Neural cell (in vitro differentiated cells): ENCODE data around the gene GTF2IRD1. TPM values are rescaled to one million over a fixed set of nuclear protein-coding genes. Genes with fewer than 3 reads are reported as not detected.
"Not testable (repeated sequence)": the region's sequence is repeated elsewhere in the genome, so short reads cannot be mapped to it uniquely, and the experiment has no call there.

ENCODE experiments used
- H2AFZ ChIP-seq: fragments of 200-600, 300-800 bp; sonication (generic), shearing (Covaris generic); 2 replicates; pipeline ENCODE4 v1.6.0; 2014; ENCODE audit warnings: low read depth, mild to moderate bottlenecking, antibody characterized with exemption, low read length, moderate library complexity
- H3F3A ChIP-seq: fragments of 200-600 bp; shearing (Covaris generic); 2 replicates; pipeline ENCODE4 v1.6.1; 2016; ENCODE audit warnings: mild to moderate bottlenecking, moderate library complexity, mixed read lengths, antibody characterized with exemption, low read length; ENCODE audit not compliant: insufficient read depth, poor library complexity, severe bottlenecking
- H3K27ac ChIP-seq: fragments of 200-600, 300-800 bp; sonication (generic), shearing (Covaris generic); 2 replicates; pipeline ENCODE4 v1.5.1; 2014; ENCODE audit warnings: mild to moderate bottlenecking, low read length, moderate library complexity
- H3K27me3 ChIP-seq: fragments of 300-800, 200-600 bp; sonication (generic), shearing (Covaris generic); 2 replicates; pipeline ENCODE4 v1.6.0; 2014; ENCODE audit warnings: mild to moderate bottlenecking, low read depth, low read length, moderate library complexity; ENCODE audit not compliant: insufficient read depth
- H3K36me3 ChIP-seq: fragments of 300-800, 200-600 bp; sonication (generic), shearing (Covaris generic); 2 replicates; pipeline ENCODE4 v1.5.1; 2014; ENCODE audit warnings: mild to moderate bottlenecking, antibody characterized with exemption, low read length, moderate library complexity; ENCODE audit not compliant: insufficient read depth
- H3K4me2 ChIP-seq: fragments of 300-800, 200-600 bp; sonication (generic), shearing (Covaris generic); 2 replicates; pipeline ENCODE4 v1.6.0; 2014; ENCODE audit warnings: mild to moderate bottlenecking, low read length
- H3K4me3 ChIP-seq: fragments of 300-800, 200-600 bp; sonication (generic), shearing (Covaris generic); 2 replicates; pipeline ENCODE4 v1.5.1; 2014; ENCODE audit warnings: mild to moderate bottlenecking, low read length, moderate library complexity
- H3K79me2 ChIP-seq: fragments of 200-600 bp; shearing (Covaris generic); replicated peaks from 2 replicates; pipeline ENCODE4 v1.6.0; 2014; ENCODE audit warnings: mild to moderate bottlenecking, low read length, moderate library complexity; ENCODE audit not compliant: insufficient read depth
- H3K9ac ChIP-seq: fragments of 300-800, 200-600 bp; sonication (generic), shearing (Covaris generic); 2 replicates; pipeline ENCODE4 v1.6.1; 2016; ENCODE audit warnings: mild to moderate bottlenecking, low read length, mixed read lengths
- H3K9me2 ChIP-seq: fragments of 200-600 bp; shearing (Covaris generic); 2 replicates; pipeline ENCODE4 v1.6.1; 2016; ENCODE audit warnings: mild to moderate bottlenecking, low read length, mixed read lengths; ENCODE audit not compliant: insufficient read depth
- H3K9me3 ChIP-seq: fragments of 200-600, 300-800 bp; sonication (generic), shearing (Covaris generic); 2 replicates; pipeline ENCODE4 v1.6.1; 2016; ENCODE audit warnings: mild to moderate bottlenecking, mixed run types, low read length, moderate library complexity, mixed read lengths
- H4K20me1 ChIP-seq: fragments of 200-600 bp; shearing (Covaris generic); 2 replicates; pipeline ENCODE4 v1.6.1; 2016; ENCODE audit warnings: mild to moderate bottlenecking, mixed run types; ENCODE audit not compliant: insufficient read depth
- EP300 ChIP-seq: fragments of 450-650 bp; conservative IDR thresholded peaks from 2 replicates; pipeline ENCODE4 v1.6.1; 2014; ENCODE audit warnings: antibody characterized with exemption, mild to moderate bottlenecking, moderate library complexity; ENCODE audit not compliant: poor library complexity, severe bottlenecking
- EZH2 ChIP-seq: fragments of 200-600, 300-800 bp; shearing (Covaris generic), sonication (generic); IDR thresholded peaks from 2 replicates; pipeline ENCODE4 v1.6.1; 2014; ENCODE audit warnings: antibody characterized with exemption, low read length, borderline replicate concordance, mild to moderate bottlenecking; ENCODE audit not compliant: insufficient read depth, poor library complexity, severe bottlenecking
- MXI1 ChIP-seq: fragments of 450-650 bp; conservative IDR thresholded peaks from 2 replicates; pipeline ENCODE4 v1.6.1; 2014; ENCODE audit warnings: antibody characterized with exemption, mild to moderate bottlenecking; ENCODE audit not compliant: poor library complexity, severe bottlenecking
- POLR2AphosphoS5 ChIP-seq: IDR thresholded peaks from 2 replicates; pipeline ENCODE4 v1.6.1; 2012
- RAD21 ChIP-seq: fragments of 450-650 bp; conservative IDR thresholded peaks from 2 replicates; pipeline ENCODE4 v1.6.1; 2014; ENCODE audit warnings: antibody characterized with exemption, mild to moderate bottlenecking, moderate library complexity
- SMC3 ChIP-seq: fragments of 450-650 bp; conservative IDR thresholded peaks from 2 replicates; pipeline ENCODE4 v1.6.1; 2014; ENCODE audit warnings: antibody characterized with exemption, mild to moderate bottlenecking, moderate library complexity; ENCODE audit not compliant: poor library complexity
- TAF1 ChIP-seq: IDR thresholded peaks from 2 replicates; pipeline ENCODE4 v1.6.1; 2012; ENCODE audit warnings: low read depth
- polyA plus RNA-seq: library from polyadenylated mRNA; depleted of rRNA; stranded (reverse); fragments of >200 nt; gene quantifications from 2 replicates; pipeline ENCODE4 v1.2.3, GENCODE V29; 2014
- TF ChIP-seq, protein P1 (sequence below): fragments of 450-650 bp; IDR thresholded peaks from 2 replicates; pipeline ENCODE4 v1.5.1; 2014; ENCODE audit warnings: antibody characterized with exemption, mild to moderate bottlenecking, moderate library complexity; ENCODE audit not compliant: poor library complexity, severe bottlenecking
- TF ChIP-seq, protein P2 (sequence below): IDR thresholded peaks from 2 replicates; pipeline ENCODE4 v1.6.1; 2012; ENCODE audit warnings: borderline replicate concordance

The GTF2IRD1 gene
- polyA plus RNA-seq, 1 donor from 2014 or later = 31.9 TPM

DNA sequence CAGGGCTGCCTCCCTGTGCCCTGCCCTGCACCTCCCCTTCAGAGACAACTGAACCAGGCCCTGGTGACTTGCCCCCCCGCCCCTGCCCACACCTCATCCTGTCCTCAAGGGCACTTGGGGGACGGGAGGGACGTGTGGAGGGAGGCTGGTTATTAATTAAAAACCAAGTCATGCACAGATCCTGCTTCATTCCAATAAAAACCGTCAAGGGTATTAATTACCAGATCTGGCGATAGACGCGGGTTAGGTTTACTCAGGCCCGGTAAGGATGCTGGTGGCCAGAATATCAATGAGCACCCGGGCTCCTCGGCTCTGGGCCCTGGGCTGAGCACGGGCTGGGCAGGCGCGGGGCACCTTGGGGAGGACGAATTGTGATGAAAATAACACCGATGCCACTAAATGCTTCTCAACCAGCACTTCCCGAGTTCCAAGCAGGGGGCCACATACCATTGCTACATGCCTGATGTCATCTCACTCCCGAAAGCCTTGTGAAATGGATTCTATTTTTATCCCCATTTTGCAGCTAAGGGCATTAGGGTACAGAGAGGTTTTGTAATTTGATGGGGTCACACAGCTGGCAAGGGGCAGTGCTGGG is 24.5 kb upstream of the GTF2IRD1 start:
- no peaks in the 10 kb centered on the region for H3F3A ChIP-seq
- no peaks in the 10 kb centered on the region for H3K79me2 ChIP-seq
- H3K27me3 ChIP-seq = no peaks in the 10 kb centered on the region
- no peak for TF ChIP-seq TAF1
- TF ChIP-seq MXI1 = no peak
- TF ChIP-seq EZH2 = no peak
- TF ChIP-seq EP300 = no peak
- TF ChIP-seq, protein P1, sequence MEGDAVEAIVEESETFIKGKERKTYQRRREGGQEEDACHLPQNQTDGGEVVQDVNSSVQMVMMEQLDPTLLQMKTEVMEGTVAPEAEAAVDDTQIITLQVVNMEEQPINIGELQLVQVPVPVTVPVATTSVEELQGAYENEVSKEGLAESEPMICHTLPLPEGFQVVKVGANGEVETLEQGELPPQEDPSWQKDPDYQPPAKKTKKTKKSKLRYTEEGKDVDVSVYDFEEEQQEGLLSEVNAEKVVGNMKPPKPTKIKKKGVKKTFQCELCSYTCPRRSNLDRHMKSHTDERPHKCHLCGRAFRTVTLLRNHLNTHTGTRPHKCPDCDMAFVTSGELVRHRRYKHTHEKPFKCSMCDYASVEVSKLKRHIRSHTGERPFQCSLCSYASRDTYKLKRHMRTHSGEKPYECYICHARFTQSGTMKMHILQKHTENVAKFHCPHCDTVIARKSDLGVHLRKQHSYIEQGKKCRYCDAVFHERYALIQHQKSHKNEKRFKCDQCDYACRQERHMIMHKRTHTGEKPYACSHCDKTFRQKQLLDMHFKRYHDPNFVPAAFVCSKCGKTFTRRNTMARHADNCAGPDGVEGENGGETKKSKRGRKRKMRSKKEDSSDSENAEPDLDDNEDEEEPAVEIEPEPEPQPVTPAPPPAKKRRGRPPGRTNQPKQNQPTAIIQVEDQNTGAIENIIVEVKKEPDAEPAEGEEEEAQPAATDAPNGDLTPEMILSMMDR = no peak
- TF ChIP-seq, protein P2, sequence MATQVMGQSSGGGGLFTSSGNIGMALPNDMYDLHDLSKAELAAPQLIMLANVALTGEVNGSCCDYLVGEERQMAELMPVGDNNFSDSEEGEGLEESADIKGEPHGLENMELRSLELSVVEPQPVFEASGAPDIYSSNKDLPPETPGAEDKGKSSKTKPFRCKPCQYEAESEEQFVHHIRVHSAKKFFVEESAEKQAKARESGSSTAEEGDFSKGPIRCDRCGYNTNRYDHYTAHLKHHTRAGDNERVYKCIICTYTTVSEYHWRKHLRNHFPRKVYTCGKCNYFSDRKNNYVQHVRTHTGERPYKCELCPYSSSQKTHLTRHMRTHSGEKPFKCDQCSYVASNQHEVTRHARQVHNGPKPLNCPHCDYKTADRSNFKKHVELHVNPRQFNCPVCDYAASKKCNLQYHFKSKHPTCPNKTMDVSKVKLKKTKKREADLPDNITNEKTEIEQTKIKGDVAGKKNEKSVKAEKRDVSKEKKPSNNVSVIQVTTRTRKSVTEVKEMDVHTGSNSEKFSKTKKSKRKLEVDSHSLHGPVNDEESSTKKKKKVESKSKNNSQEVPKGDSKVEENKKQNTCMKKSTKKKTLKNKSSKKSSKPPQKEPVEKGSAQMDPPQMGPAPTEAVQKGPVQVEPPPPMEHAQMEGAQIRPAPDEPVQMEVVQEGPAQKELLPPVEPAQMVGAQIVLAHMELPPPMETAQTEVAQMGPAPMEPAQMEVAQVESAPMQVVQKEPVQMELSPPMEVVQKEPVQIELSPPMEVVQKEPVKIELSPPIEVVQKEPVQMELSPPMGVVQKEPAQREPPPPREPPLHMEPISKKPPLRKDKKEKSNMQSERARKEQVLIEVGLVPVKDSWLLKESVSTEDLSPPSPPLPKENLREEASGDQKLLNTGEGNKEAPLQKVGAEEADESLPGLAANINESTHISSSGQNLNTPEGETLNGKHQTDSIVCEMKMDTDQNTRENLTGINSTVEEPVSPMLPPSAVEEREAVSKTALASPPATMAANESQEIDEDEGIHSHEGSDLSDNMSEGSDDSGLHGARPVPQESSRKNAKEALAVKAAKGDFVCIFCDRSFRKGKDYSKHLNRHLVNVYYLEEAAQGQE = no peak
- no peak for TF ChIP-seq SMC3
- TF ChIP-seq POLR2AphosphoS5 = no peak
- TF ChIP-seq RAD21 = no peak
- no peak overlapping the region for H3K9ac ChIP-seq
- H3K4me2 ChIP-seq = no peak overlapping the region
- no peak overlapping the region for H3K27ac ChIP-seq
- no peaks in the 10 kb centered on the region for H4K20me1 ChIP-seq
- no peaks in the 10 kb centered on the region for H3K9me2 ChIP-seq
- H3K9me3 ChIP-seq = no peaks in the 10 kb centered on the region
- no peaks in the 10 kb centered on the region for H3K36me3 ChIP-seq
- no peak overlapping the region for H3K4me3 ChIP-seq
- no peak overlapping the region for H2AFZ ChIP-seq

DNA sequence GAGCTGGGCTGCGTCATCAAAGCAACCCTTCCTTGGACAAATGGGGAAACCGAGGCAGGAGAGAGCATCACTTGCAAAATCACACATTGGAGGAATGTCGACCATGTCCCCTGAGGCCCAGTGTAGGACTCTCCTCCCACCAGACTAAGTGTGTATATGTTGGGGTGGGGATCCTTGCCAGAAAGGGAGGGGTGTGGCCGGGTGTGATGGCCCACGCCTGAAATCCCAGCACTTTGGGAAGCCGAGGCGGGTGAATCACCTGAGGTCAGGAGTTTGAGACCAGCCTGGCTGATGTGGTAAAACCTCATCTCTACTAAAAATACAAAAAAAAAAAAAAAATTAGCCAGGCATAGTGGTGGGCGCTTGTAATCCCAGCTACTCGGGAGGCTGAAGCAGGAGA is 23.3 kb upstream of the GTF2IRD1 start:
- H3K79me2 ChIP-seq, H4K20me1 ChIP-seq, H3K9me3 ChIP-seq, H3K9ac ChIP-seq, H3F3A ChIP-seq, H2AFZ ChIP-seq, H3K4me3 ChIP-seq, H3K27ac ChIP-seq, H3K27me3 ChIP-seq, H3K36me3 ChIP-seq, H3K4me2 ChIP-seq, H3K9me2 ChIP-seq: not testable (repeated sequence)

DNA sequence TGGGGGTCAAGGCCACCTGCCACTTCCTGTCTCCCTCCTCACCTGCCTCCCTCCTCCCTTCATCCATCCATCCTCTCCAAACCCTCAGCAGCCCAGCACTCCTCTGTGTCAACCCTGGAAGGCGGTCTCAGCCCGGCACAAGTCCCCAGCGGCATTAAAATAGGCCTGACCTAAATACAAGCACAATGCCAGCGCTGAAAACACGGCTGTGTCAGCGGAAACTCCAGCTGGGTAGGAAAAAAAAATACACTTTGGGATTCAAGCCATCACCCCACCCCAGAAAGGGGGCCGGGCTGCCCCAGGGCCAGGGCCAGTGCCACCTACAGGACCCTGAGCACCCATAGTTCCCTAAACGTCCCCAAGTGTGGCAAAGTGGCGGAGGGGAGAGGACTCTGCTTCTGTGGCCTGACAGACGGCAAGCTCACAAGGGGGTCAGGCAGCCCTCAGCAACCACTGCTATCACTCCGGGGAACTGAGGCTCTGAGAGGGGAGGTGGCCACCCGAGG is 22.7 kb upstream of the GTF2IRD1 start:
- TF ChIP-seq, protein P2 = no peak
- TF ChIP-seq MXI1 (no peak), EZH2 (no peak), SMC3 (no peak), EP300 (no peak), POLR2AphosphoS5 (no peak), TAF1 (no peak), RAD21 (no peak)
- TF ChIP-seq, protein P1 = no peak
- no peak overlapping the region for H3K9ac ChIP-seq
- no peak overlapping the region for H2AFZ ChIP-seq
- no peaks in the 10 kb centered on the region for H4K20me1 ChIP-seq
- no peaks in the 10 kb centered on the region for H3K9me3 ChIP-seq
- no peaks in the 10 kb centered on the region for H3F3A ChIP-seq
- no peak overlapping the region for H3K4me2 ChIP-seq
- no peak overlapping the region for H3K4me3 ChIP-seq
- no peaks in the 10 kb centered on the region for H3K9me2 ChIP-seq
- H3K27me3 ChIP-seq = no peaks in the 10 kb centered on the region
- no peaks in the 10 kb centered on the region for H3K36me3 ChIP-seq
- no peaks in the 10 kb centered on the region for H3K79me2 ChIP-seq
- no peak overlapping the region for H3K27ac ChIP-seq
